Activated CD4-positive, alpha-beta T cell treated with anti-CD3 and anti-CD28 coated beads, Interleukin-2, amount 50 U/mL, for 16 hours (primary cell): ENCODE data around the gene TUBA4A.
"Not testable (repeated sequence)": the region's sequence is repeated elsewhere in the genome, so short reads cannot be mapped to it uniquely, and the experiment has no call there.

Source experiments
- DNase-seq: peaks from one replicate; pipeline ENCODE4 v3.0.0-alpha.2; 2020

TUBA4A gene

GRCh38 chr2:219253753-219254589 lies at the start of gene TUBA4A:
TSS of gene TUBA4A (minus strand) at chr2:219253918. CDS start at chr2:219253858, 60 bp downstream.
- peak; percentile 91 for DNase-seq

GRCh38 chr2:219302412-219302968 lies 48.8 kb upstream of the TUBA4A start:
- DNase-seq: no peak

- DNase-seq: no peak
Observed at GRCh38 chr2:219300022-219300421, 46.3 kb upstream of the TUBA4A start.

GRCh38 chr2:219299372-219299760 lies 45.6 kb upstream of the TUBA4A start:
- DNase-seq: no peak

GRCh38 chr2:219298759-219299371 lies 45.1 kb upstream of the TUBA4A start:
- peak; percentile 90 for DNase-seq

- no peak for DNase-seq
Observed at GRCh38 chr2:219297766-219298456, 44.2 kb upstream of the TUBA4A start.

GRCh38 chr2:219296631-219297391 lies 43.1 kb upstream of the TUBA4A start:
- no peak for DNase-seq

GRCh38 chr2:219296142-219296541 lies 42.4 kb upstream of the TUBA4A start:
- DNase-seq: no peak

GRCh38 chr2:219294356-219295351 lies 40.9 kb upstream of the TUBA4A start:
- peak; percentile 90 for DNase-seq

- no peak for DNase-seq
Observed at GRCh38 chr2:219293736-219294231, 40.1 kb upstream of the TUBA4A start.

GRCh38 chr2:219292616-219293015 lies 38.9 kb upstream of the TUBA4A start:
- DNase-seq: no peak

- DNase-seq: no peak
Observed at GRCh38 chr2:219291910-219292490, 38.3 kb upstream of the TUBA4A start.

GRCh38 chr2:219291394-219291793 lies 37.7 kb upstream of the TUBA4A start:
- no peak for DNase-seq

- DNase-seq: no peak
Observed at GRCh38 chr2:219290381-219291171, 36.9 kb upstream of the TUBA4A start.

GRCh38 chr2:219289537-219290361 lies 36.0 kb upstream of the TUBA4A start:
- DNase-seq: no peak

GRCh38 chr2:219289195-219289536 lies 35.4 kb upstream of the TUBA4A start:
- DNase-seq: no peak

GRCh38 chr2:219287580-219288265 lies 34.0 kb upstream of the TUBA4A start:
- DNase-seq: no peak

- not testable (repeated sequence) for DNase-seq
Observed at GRCh38 chr2:219287116-219287440, 33.4 kb upstream of the TUBA4A start.
